Endothelial cell of hepatic sinusoid (primary cell): ENCODE data around the gene PGM3.
"Not testable (repeated sequence)": the region's sequence is repeated elsewhere in the genome, so short reads cannot be mapped to it uniquely, and the experiment has no call there.

Experiments
- in situ Hi-C: cut with HindIII; loops from 2 replicates; pipeline ENCODE4 v1.10.0; 2017; ENCODE audit warnings: low sequenced_read_pairs

PGM3 gene, protein sequence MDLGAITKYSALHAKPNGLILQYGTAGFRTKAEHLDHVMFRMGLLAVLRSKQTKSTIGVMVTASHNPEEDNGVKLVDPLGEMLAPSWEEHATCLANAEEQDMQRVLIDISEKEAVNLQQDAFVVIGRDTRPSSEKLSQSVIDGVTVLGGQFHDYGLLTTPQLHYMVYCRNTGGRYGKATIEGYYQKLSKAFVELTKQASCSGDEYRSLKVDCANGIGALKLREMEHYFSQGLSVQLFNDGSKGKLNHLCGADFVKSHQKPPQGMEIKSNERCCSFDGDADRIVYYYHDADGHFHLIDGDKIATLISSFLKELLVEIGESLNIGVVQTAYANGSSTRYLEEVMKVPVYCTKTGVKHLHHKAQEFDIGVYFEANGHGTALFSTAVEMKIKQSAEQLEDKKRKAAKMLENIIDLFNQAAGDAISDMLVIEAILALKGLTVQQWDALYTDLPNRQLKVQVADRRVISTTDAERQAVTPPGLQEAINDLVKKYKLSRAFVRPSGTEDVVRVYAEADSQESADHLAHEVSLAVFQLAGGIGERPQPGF

DNA sequence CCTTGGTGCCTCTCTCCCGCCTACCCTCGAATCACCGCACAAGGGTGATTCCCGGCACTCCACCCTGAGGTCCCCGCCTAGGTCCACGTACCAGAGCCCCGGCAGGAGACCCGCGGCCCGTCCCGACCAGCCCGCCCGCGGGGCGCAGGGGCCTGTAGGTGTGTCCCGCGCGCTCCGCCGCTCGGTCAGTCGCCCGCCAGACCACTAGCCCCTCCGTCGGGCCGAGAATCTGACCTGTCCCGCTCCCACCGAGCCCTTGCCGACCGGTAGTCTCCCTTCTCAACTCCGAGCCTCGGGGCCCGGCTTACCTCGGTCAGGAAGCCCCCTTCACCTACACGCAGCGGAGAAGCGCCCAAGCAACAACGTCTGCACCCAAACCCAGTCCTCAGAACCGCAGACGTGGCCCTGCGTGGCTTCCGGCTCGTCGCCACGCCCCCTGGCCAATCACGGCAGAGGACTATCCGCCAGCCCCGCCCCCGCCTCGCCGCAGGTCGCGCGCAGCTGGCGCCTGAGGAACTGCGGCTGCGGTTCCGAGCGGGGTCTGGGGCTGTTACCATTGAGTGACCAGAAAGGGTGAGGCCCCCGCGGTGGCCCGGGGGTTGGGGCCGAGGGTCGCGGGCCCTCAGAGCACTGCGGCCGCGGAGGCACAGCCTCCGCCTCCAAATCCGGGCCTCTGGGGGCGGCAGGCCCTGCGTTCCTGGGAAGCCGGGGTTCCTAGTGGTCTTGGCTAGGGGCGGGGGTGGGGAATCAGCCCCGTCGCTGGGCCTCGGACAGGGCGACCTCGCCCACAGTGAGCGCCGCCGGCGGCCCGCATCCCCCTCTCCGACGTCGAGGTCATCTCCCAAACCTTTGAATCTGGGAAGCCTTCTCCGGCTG, at the start of gene PGM3, which contains the start of gene RWDD2A:
TSS of gene PGM3 (minus strand) at position 395 of the 876 bp plus-strand sequence. CDS start 2,253 bp downstream, outside the sequence.
TSS of gene RWDD2A (plus strand) at position 487 of the 876 bp plus-strand sequence. CDS start 1,095 bp downstream, outside the sequence.
- in situ Hi-C loops: no loop called here

DNA sequence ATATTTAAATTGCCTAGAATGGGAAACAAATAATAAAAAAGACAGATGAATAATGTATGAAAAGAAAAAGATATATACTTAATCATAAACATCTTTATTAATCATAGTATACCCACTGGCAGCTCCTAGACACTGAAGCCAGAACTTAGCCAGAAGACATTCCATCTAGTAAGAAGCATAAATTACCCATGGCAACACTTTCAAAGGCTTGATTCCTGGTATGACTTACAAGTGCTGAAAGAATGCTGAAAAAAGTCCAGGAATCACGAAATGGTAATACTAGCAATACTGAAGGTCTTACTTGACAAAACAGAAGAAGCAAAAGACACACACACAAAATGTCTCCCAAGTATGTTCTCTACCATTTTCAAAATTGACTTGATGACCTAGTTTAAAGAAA, 38.1 kb upstream of the PGM3 start:
- in situ Hi-C loops: no loop called here

DNA sequence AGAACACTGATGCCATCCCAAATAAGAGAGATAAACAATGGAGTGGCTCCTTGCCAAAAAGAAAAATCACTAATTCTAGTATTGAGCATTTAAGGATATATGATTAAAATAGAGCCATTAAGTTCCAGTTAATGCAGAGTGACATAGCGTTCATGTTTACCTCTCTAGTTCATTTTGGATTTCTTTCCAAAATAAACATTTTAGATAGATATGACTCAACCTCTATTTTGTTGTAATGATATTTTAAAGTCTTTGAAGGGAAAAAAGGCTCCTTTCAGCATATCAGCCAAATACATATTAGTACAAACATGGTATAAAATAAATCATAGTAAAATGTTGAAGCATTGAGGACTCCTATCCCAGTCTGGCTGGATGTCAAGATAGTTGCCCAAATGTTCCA, 33.5 kb upstream of the PGM3 start:
- in situ Hi-C loops: no loop called here

DNA sequence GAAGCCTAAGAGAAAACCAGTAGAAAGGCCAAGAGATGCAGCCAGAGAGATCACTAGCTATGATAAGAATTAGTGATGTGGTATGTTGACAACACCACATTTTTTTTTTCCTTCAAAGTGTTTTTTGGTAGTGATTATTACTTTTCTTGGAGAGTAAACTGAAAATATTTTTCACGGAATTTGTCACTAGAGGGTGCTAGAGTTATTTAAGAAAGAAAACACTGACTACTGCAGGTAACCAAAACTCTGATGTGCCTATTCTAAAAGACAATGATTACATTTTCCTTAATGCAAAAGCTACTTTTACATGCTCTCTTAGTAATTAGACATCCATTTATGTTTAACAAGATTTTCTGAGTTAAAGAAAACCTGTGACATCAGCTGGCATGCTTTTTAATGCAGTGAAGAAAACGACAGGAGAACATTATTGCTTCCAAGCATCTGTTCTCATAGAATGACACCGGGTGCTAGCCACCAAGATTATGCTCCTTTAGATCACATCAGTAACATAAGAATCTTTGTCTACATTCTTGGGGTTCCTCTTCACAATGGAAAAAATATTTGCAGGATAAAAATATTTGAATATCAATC, 28.9 kb upstream of the PGM3 start:
- in situ Hi-C loops: loop anchor here (5.0 to 25.0 kb wide), 3 partner anchors 135 to 985 kb away; partner anchors contain the start of genes IBTK and PRSS35

DNA sequence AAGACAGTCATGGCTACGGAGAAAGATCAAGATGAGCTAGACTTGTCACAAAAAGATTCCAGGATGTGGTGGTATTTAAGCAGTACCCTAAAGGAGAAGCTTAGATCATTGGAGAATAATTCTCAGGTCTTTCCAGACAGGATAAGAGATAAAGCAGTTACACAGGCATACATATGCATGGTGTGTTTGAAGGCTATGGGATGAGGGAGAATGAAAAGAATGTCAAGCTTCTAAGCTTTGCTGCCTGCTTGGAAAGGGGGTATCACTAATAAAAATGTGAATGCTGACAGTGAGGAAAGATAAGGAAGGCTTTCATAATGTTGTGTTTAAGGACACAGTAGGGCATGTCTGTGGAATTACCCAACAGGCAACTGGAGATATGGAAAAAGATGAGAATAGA, 28.2 kb upstream of the PGM3 start:
- in situ Hi-C loops: loop anchor here (5.0 to 25.0 kb wide), 3 partner anchors 134 to 984 kb away; partner anchors contain the start of genes IBTK and PRSS35

DNA sequence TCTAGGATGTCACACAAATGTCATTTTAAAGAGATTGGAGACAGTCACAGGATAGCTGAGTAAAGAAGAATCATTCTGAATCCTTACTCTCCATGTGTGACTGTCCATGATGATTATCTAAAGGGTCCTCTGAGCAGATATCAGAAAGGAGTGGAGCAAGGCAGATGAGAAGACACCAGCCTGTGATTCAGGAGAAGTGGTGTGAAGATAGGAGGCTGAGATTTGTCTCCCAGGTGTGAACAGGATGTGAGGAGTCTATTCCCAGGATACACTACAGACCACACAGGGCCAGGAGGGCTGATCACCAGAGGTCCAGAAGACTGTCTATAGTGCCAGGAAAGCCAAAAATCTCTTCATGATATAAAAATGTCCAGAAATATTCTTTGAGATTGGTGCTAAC, 27.1 kb upstream of the PGM3 start:
- in situ Hi-C loops: loop anchor here (5.0 to 25.0 kb wide), 3 partner anchors 133 to 983 kb away; partner anchors contain the start of genes IBTK and PRSS35

DNA sequence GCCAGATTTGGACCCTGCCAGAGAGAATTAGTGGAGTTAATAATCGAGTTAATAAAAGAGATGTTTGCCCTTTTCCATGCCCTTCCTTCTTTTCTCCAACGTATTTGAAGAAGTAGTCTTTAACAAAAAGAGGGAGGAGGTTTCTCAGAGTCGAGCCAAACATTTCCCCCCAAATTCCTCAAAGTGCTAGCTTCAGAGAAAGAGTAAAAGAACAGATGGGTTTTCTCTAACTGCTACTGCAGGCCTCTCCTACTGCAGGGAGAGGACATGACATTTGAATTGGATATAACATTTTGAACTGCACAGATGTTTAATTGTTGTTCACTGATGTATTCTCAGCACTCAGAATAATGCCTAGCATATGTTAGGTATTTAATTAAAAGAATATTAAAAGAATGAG, 25.6 kb upstream of the PGM3 start:
- in situ Hi-C loops: loop anchor here (25.0 kb wide), 2 partner anchors 131 to 981 kb away; partner anchors contain the start of gene IBTK

DNA sequence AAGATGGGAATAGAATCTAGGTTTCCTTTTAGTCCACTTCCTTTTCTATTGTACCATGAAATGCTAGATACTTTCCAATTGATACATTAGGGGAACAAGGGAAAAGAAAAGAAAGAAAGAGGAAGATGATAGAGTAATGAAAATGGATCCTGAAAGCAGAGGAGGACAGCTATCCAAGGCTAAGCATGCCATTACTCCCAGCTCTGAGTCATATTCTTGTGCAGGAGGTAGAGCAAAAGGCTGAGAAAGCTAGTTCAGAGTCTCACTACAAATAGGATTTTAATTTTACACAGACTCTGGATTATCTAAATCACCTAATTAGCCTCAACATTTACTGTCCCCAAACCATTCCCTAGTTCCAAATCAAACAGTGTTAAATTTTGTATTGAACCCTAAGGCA, 23.7 kb upstream of the PGM3 start:
- in situ Hi-C loops: loop anchor here (25.0 kb wide), 2 partner anchors 130 to 980 kb away; partner anchors contain the start of gene IBTK

DNA sequence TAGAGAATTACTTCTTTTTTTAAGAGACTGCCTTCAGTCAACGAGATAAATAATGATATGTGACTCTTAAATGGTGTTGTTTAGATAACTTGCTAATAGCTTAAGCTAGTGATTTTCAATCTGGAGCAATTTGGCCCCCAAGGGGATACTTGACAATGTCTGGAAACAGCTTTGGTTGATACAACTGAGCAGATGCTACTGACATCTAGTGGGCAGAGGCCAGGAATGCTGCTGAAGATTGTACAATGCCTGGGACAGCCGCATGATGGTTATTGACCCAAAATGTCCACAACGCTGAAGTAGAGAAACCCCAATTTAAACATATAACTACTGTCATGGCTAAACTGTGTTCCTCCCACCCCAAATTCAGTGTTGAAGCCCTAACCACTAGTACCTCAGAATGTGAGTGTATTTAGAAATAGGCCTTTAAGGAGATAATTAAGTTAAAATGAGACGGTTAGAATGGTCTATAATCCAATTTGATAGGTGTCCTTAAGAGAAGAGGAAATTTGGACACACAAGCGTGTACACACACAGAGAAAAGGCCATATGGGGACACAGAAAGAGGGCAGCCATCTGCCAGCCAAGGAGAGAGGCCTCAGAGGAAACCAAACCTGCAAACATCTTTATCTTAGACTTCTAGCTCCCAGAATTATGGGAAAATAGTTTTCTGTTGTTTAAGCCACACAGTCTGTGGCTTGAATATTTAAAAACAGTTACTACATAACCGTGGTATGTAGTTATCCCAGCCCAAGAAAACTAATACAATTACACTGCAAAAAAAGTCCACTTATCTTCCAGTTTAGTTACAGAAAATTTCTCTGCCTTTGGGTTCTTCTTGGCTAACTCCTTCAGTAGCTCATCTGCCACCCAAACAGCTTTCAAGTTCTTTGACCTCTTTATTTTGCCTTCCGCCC, 22.3 kb upstream of the PGM3 start:
- in situ Hi-C loops: loop anchor here (25.0 kb wide), 2 partner anchors 128 to 978 kb away; partner anchors contain the start of gene IBTK

DNA sequence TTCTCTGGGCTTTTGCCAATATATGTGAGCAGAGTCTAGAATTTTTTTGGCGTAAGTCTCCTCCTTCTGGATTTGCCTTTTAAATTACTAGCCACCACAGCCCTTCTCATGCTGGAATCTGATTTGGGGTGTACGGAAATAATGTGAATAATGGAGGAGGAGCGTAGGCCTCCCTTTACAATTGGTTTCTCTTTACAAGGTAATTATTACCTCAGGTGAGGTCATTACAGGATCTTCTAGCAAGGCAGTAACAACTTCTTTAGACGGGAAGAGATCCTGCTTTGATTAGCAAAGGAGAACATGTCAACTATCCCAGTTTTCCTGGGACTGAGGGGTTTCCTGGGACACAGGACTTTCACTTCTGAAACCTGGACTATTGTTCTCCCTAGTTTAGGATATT, 9.0 kb upstream of the PGM3 start:
- in situ Hi-C loops: loop anchor here (25.0 kb wide), 2 partner anchors 115 to 965 kb away; partner anchors contain the start of gene IBTK

DNA sequence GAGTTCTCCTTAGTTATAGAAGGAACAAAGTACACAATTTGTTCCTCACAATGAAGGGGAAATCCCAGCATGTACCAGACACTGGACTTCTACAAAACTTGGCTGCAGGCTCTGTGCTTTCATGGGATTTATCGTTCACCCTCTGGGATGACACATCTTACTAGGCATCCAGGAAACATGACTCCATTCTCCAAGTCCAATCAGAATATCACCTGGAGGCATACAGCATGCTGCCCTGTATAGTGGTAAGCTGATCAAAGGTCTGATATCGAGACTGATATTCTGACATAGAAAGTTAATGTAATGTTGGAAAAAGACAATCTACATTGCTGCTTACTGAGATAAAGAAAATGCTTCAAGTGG, 6.8 kb upstream of the PGM3 start:
- in situ Hi-C loops: loop anchor here (25.0 kb wide), 2 partner anchors 113 to 963 kb away; partner anchors contain the start of gene IBTK

DNA sequence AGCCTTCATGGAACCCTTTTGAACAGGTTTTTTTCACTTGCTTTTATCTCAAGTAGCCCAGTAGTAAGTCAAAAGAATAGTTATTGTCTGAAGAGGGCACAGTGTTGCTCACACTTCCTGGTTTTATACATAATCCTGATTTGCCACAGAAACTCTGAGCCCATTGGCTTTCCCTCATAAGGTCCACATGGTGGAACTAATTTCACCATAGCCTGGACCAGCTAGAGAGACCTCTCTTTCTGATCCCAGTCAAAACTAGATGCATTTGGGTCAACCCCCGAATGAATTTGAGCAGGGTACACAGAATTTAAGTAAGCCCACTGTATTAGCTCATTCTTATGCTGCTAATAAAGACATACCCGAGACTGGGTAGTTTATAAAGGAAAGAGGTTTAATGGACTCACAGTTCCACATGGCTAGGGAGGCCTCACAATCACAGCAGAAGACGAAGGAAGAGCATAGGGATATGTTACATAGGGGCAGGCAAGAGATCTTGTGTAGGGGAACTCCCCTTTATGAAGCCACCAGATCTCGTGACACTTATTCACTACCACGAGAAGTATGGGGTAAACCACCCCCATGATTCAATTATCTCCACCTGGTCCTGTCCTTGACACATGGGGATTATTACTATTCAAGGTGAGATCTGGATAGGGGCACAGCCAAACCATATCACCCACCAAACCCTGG, 6.3 kb upstream of the PGM3 start:
- in situ Hi-C loops: no loop called here

DNA sequence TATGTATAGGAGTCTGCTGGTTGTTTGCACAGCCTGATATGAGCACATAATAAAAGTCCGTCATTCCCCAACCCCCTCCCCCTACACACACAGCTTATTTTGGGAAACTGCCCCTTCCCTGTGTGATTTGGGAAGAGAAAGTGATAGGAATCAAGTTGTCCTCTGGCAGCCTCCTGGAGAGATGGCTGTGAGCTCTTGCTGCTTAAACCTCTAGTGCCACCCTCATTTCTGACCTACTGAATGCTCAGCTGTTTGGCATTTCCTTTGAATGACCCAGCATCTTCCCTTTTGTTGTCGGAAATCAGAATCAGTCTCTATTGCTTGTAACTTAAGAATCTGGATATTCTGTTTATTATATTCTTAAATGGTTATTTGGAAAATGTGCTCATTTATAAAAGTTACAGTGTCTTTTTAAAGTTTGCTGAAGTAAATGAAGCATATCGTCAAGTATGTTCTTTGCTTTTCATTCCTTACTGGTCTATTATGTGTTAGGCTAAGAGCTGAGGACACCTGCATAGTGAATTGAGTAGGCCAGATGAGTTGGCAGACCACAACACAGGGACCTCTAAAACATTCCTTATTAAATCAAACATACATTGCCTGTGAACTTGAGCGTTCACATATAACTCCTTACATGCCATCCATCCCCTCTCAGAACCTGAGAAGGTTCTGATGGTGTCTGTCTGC, 5.6 kb upstream of the PGM3 start:
- in situ Hi-C loops: no loop called here

DNA sequence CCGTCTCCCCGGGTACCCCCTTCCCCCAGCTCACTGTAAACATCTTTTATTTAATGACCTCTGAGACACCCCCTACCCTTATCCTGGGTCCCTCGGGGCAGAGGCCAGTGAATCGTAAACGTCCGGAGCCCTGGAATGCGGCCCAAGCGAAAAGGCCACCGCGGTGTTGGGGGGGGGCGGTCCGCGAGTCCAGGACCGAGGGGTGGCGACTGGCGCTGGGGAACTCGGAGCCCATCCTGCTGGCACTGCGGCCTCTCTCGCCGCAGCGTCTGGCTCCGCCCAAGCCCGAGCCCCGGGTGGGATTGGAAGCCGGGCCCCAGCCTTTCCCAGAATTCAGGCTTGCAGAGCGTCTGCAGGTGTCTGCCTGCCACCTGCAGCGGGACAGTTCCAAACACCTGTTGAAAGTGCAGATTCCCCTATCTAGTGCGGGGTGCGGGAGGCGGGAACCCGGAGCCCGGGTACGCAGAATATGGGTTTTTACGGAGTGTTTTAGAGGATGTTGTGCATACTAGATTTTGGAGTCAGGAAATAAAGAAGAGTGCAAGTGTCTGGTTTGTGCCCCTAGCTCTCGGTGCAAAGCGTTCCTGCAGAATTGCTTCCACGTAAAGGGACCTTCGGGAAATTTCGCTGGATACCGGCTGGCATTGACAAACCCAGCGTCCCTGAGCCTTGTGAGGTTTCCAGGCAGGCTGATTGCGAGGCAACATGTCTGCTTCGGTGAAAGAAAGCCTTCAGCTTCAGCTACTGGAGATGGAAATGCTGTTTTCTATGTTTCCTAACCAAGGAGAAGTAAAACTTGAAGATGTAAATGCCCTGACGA, 892 bp upstream of the PGM3 start:
- in situ Hi-C loops: no loop called here

DNA sequence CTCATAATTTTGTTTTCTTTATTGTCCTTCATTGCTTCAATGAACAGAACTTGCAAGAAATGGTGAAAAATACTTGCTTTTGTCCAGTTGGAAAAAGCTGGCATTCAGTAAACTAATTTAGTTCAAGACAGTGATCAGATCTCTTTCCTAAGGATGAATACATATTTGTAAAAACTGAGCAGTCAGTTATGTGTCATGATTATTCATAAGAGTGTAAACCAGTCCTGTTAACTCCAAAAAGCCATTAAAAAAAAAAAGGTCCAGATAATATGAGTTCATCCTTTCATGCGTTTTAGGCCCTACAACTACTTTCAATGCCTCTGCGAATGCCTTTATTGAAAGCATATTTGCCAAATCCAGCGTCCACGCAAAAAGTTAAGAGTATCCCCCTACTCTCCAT, 609 bp downstream of the PGM3 start:
- in situ Hi-C loops: no loop called here

DNA sequence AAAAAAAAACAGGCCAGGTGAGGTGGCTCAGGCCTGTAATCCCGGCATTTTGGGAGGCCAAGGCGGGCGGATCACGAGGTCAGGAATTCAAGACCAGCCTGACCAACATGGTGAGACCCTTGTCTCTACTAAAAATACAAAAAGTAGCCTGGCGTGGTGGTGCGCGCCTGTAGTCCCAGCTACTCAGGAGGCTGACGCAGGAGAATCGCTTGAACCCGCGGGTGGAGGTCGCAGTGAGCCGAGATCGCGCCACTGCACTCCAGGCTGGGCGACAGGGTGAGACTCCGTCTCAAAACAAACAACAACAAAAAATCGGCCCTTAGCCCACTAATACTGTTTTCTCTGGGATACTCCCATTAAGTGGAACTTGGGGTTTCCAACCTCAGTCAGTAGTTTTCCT, 1.1 kb downstream of the PGM3 start:
- in situ Hi-C loops: not testable (repeated sequence)

DNA sequence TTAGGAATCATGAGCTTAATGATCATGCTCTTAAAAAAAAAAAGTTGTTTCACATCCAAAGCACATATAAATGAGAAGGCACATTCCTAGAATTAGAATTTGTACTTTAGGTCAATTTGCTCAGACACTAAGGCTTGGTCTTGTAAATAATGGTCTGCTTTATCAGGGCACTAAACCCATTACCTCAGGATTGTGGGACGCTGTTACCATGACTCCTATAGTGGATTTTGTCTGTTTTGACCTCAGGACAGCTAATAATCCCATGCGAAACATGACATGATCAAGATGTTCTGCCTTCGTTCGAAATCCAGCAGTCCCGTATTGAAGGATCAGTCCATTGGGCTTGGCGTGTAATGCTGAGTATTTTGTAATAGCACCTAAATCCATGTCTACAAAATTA, 2.4 kb downstream of the PGM3 start:
- in situ Hi-C loops: no loop called here
